ENCODE data around the gene CDH4.

CDH4 gene

DNA sequence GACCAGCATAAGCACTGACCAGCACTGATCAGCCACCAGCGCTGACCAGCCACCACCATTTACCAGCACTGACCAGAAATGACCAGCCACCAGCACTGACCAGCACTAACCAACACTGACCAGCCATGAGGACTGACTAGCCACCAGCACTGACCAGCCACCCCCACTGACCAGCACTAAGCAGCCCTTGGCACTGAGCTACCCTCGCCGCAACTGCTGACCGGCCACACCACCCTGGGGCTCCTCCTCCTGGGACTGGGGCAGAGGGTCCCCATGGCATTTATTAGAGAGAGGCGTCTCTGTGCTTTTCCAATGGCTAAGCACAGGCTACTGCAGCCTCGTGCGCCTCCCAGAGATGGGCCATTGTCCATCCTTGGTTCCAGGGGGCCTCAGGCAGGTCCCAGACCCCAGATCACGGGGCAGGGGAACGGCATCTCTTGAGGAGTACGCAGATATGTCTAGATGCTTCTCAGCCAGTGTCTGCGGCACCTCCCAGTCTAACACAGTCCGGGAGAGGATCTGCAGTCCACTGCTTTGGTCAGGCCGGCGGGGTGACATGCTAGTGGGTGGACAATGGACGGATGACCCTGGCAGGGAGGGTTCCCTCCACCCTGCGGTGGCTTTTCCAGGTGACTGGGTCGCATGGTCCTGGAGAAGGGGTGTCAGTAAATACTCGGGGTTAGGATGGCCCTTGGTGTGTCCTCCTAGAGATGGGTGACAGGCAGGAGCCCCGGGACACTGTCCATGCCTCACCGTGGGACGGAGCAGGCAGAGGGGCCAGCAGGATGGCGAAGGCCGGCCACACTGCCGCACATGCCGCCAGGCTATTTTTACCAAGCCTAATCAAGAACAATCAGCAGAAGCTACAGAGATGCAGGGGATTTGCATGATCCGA, 645.6 kb downstream of the CDH4 start:
- no peak for DNase-seq

GRCh38 chr20:61898405-61898804, 646.3 kb downstream of the CDH4 start:
- DNase-seq = no peak

DNA sequence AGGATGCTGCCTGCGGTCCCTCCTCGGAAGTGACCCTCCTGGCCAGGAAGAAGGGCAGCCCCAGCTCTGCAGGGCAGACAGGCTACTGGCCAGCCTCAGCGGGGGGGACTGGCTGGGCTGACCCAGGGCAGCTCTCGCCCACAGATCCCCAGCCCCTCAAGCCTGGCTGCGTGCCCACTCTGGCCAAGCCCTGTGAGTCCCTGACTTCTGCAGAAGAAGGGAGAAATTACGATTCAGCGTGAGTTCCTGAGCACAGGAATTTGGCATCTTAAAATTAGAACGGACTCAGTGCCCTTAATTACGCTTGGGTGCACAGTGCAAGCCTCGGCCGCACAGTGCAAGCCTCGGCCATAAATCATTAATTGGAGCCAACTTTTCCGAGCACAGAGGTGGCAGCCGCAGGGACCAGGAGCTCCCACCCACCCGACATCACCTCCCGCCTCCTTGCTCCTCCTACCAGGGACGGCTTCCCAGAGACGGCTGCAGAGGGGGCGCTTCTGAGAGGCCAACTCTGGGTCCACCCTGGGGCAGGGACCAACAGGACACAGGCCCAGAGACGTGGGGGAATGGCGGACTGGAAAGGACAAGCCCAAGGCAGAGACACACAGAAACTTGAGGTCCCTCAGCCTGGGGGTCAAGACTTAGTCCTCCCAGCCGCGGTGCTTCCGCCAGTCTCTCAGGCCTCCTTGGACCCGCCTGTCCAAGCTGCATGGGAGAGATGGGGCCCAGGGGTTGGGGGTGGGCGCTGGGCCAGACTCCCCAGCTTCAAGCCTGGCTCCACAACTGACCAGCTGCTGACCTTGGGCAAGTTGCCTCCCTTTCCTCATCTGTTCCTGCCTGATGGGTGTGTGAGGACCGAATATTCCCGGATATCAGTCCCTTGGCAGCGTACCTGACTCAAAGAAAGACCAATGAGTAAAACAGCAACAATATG, 648.2 kb downstream of the CDH4 start:
- no peak for DNase-seq

- no peak for DNase-seq
Measured at GRCh38 chr20:61900945-61901293, 648.9 kb downstream of the CDH4 start.

DNA sequence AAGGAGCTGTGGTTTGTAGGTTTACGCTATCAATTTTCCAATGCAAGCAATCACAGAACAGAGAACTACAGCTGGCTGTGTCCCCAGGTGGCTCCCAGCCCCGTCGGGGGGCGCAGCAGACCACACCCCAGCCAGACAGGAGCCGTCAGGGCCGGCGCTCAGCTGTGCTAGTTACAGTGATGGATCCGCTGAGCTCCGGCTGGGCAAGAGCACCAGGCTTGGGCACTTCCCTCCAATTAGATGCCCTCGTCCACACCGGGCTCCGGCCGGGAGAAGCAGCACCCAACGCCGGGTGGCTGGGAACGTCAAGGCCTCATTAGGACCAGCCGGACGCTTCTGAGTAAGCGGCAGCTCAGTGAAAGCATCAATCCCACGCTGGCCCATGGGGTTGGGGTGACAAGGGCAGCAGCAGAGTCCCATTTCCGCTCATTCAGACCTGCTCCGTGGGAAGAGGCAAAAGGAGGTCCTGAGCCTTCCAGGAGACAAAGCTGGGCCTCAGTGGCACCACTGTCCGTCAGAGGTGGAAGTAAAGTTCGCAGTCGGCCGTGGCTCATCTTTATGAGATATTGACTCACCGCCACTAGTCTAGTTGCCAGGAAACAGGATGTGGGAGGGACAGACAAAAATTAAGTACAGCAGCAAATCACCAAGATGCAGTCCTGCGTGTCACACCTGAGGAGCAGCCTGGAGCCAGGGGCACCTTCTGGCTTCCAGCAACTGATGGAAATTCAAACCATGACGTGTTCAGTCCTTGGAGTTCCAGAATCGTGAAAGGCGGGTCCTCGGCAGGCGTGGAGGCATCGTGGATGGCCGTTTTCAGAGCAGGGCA, 649.5 kb downstream of the CDH4 start:
- no peak for DNase-seq

DNA sequence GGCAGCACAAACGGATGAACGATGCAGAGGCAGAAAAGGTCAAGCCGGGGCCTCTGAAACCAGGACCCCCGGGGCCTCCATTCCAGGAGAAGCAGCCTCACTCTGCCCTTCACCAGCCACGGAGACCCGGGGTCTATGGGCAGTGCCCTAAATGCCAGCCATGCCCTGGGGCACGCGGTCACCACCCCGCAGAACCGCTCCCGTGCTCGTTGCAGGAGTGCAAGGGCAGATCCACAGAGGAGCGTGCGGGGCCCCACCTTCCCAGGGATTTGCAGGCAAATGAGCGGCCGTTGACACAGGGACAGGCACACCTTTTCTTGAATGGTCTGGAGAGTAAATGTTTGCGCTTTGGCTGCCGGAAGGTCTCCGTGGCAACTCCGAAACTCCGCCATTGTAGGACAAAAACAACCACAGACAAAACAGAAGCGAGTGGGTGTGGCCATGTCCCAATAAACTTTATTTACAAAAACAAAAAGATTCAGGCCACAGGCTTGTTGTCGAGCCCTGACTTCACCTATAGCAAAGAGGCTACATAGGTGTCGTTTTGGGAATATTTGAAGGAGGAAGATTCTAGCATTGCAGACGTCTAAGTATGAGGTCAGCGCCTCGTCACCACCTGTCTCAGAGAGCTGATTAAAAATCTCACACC, 650.3 kb downstream of the CDH4 start:
- no peak for DNase-seq

DNA sequence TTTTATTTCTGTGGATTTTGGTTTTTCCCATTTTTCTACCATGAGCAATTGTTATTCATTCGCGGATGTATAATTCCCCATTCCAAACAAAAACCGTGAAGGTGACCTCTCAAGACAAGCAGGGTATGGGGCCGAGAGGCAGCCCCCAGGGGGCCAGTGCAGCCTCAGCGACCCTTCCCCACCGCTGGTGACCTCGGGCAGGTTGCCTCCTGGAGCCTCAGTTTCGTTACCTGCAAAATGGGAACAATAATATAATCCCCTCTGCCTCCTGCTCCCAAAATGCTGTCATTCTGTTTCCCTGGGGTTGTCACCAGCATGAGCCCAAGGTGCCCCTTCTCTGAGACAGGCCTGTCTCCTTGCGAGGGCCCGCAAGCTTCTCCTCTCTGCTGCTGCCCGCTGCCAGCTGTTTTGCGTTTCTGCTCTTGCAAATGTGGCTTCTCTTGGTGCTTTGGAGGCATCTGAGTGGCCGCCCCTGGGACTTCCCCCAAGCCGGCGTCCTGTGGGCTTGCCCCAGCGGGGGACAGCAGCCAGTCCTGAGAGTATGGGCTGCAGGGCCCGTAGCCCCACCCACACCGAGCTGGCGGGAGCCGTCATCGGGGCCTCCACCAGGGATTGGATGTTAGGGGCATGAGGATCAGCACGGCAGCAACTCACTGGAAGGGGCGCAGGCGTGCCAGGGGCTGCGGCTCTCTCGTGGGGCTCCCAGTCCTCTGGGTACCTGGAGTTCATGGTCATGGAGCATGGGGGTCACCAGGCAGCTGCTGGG, 651.7 kb downstream of the CDH4 start:
- no peak for DNase-seq

- no peak for DNase-seq
Measured at GRCh38 chr20:61904456-61904855, 652.4 kb downstream of the CDH4 start.

DNA sequence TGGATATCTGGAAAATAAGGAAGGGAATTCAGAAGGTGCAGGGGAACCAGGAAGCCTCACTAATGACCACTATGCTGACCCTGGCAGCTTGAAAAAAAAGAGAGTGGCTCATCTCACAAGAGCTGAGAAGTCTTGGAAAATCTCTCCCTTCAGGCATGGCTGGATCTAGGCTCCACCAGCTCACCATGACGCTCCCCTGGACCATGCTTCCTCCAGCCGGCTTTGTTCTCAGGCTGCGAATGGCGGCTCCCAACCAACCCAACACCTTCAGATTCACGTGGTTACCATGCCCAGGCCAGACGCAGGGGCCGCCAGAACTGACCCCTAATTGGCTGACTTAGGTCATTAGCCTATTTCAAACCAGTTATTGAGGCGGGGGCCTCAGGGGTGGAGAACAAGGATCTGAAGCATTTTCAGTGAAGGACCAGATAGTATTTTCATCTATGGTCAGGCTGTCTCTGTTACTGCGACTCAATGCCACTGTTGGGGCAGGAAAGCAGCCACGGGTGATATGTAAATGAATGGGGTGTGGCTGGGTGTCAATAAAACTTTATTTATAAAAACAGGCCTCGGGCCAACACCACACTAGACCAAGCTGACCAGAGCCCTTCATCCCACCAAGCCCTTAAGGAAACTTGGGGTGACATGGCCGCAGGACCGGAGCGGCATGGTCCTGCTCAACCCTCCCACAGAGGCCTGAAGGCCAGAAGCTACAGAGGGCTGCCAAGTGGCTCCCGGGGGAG, 653.9 kb downstream of the CDH4 start:
- DNase-seq = no peak

DNA sequence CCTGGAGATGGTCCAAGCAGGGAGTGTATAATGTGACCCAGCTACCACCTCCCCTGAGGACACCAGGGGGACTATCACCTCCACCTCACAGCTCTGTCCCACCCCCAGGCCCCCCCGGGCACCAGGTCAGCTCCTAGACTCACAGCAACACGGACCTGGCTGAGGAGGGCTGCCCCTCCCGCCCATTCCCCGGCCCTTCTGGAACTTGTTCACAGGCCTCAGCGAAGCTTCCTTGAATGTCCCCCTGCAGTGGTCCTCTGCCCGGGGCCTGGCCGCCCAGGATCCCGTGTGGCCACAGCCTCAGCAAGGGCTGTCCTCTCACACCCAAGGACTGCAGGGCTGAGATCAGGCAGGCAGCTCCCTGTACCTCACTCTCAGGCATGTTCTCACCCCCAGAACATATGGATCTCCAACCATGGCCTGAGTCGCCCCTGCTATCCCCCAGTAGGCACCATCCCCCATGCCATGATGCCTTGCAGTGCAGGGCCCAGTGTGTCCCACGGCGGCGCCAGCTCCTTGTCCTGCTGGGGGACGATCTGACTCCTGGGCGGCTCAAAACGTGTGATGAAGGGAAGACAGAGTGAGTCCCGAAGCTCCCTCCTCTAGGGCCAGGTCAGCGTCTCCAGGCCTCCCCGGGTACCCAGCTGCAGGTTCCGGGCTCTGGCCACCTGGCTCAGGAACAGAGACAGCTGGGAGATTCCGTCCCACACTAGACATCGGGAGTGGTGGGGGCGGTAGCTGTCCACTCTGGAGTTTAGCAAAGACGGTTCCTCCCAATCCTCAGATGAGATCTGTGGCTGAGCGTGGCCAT, 655.2 kb downstream of the CDH4 start:
- DNase-seq = no peak

DNA sequence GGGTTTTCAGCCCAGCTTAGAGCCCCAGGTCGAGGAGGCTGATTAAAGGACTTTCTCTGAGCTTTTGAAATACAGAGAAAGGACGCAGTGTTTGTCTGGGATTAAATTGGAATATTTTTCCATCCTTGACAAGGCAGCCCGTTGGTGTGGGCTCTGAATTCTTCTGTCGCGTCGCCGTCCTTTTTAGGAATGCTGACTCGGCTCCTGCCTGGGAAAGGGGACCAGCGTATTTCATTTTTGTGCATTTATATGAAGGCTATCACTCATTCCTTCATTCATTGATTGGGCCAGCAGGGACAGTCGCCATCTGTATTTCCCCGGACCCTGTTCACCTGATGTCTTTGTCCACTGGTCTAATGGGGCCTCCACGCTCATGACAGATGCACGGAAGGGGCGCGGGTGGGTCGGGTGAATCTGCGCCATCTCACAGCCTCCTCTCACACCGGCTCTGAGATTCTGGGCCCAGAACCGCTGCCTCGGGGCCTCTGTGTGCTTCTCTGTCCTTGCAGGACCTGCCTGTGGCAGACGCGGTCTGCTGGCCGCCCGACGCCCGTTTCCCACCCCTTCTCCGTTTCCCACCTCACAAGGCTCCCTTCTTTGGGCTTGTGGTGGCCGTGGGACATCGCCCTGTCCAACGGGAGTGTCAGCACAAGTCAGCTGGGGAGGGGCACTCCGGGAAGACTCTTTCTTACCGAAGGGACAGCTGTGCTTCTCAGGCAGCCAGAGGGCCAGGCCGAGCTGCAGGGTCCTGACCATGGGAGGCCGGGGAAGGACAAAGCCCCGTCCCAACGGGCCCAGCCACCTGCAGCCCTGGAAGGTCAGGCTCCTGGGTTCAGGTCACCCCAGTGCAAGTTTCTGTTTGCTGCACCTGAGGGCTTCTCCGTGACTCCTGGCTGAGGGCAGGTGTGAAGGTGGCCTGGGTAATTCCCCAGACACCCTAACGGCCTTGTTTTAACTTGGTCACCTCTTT, 656.3 kb downstream of the CDH4 start:
- no peak for DNase-seq

DNA sequence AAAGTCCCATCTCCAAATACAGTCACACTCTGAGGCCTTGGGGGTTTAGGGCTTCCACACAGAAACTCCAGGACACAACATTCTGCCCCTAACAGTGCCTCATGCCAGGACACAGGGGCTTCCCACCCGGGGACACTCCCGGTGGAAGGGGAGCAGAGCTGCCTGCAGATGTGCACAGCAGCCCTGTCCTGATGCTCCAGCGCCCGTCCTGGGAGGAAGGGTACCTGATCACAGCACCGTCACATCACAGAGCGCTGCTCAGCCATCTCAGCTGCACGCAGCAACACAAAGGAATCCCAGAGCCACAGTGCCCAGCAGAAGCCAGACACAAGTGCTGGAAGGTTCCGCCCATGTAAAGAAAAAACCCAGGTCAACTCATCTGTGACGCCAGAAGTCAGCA, 657.0 kb downstream of the CDH4 start:
- no peak for DNase-seq

DNA sequence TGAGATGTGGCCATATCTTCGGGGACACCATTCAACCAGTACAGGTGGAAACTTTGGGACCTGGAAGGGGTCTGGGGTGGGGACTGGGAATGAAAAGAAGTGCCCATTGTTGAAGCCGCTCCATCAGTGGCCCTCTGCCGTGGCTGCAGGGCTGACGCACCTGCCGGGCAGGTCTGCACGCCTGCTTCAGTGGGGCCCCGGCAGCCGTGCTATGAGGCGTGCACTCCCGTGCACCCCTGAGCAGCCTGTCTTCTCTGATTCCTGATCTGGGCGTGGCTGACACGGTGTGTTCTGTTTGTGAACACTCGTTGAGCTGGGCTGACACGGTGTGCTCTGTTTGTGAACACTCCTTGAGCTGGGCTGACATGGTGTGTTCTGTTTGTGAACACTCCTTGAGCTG, 657.8 kb downstream of the CDH4 start:
- no peak for DNase-seq

DNA sequence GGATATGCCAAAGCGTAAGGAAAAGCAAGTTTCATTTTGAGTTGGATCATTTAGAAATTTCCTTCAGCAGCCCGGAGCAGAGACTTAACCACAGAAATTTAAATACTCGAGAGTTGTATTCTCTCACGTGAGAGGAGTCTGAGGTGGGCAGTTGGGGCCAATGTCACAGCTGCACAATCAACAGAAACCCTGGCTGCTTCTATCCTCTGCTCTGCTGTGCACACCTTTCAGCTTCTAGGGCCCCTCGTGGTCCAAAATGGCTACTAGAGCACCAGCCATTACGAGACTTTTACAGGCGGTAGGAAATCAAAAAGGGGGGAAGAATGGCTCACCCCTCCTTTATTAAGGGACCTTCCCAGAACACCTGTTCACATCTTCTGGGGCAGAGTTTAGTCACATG, 659.8 kb downstream of the CDH4 start:
- DNase-seq = no peak

GRCh38 chr20:61912665-61913422, 660.8 kb downstream of the CDH4 start:
- peak; percentile 6 for DNase-seq

- no peak for DNase-seq
Measured at GRCh38 chr20:61913423-61914225, 661.6 kb downstream of the CDH4 start.

GRCh38 chr20:61915101-61915500, 663.0 kb downstream of the CDH4 start:
- no peak for DNase-seq

Measured in hematopoietic multipotent progenitor cell treated with erythropoietin and hydrocortisone succinate and interleukin-3 and kit ligand, for 6 days (in vitro differentiated cells).